Measurements from ENCODE around the gene NUP214.

NUP214 gene

GRCh38 chr9:131082774-131083512 lies 42.4 kb upstream of the NUP214 start:
- no peaks in the 10 kb centered on the region for H3K9me3 Mint-ChIP-seq
- peaks cover 11% of the 10 kb centered on the region for H3K4me1 Mint-ChIP-seq
- H3K36me3 Mint-ChIP-seq (ENCODE audit: low read depth) = no peaks in the 10 kb centered on the region
- no peak overlapping the region for H3K4me3 Mint-ChIP-seq
- no peak for DNase-seq
- no peak overlapping the region for H3K27ac Mint-ChIP-seq
- no peak for TF ChIP-seq CTCF (IDR thresholded peaks at IDR 0.05)
- H3K27me3 Mint-ChIP-seq (ENCODE audit: low read depth, poor library complexity) = peaks cover 8% of the 10 kb centered on the region

GRCh38 chr9:131084661-131085369 lies 40.6 kb upstream of the NUP214 start:
- peak overlapping the region; percentile 97 for H3K27ac Mint-ChIP-seq
- no peaks in the 10 kb centered on the region for H3K9me3 Mint-ChIP-seq
- DNase-seq = no peak
- peaks cover 8% of the 10 kb centered on the region for H3K27me3 Mint-ChIP-seq (ENCODE audit: low read depth, poor library complexity)
- no peak overlapping the region for H3K4me3 Mint-ChIP-seq
- H3K36me3 Mint-ChIP-seq (ENCODE audit: low read depth) = no peaks in the 10 kb centered on the region
- peaks cover 11% of the 10 kb centered on the region for H3K4me1 Mint-ChIP-seq
- TF ChIP-seq CTCF (IDR thresholded peaks at IDR 0.05) = no peak

- Mint-ChIP-seq H3K9me3 (no peaks in the 10 kb centered on the region), H3K36me3 (ENCODE audit: low read depth) (no peaks in the 10 kb centered on the region), H3K4me1 (peaks cover 11% of the 10 kb centered on the region), H3K27me3 (ENCODE audit: low read depth, poor library complexity) (peaks cover 8% of the 10 kb centered on the region), H3K4me3 (no peak overlapping the region), H3K27ac (no peak overlapping the region)
- no peak for DNase-seq
- TF ChIP-seq CTCF (IDR thresholded peaks at IDR 0.05) = no peak
Measured at GRCh38 chr9:131085370-131086122, 39.8 kb upstream of the NUP214 start.

- Mint-ChIP-seq H3K36me3 (ENCODE audit: low read depth) (no peaks in the 10 kb centered on the region), H3K9me3 (no peaks in the 10 kb centered on the region), H3K27me3 (ENCODE audit: low read depth, poor library complexity) (peaks cover 3% of the 10 kb centered on the region), H3K4me3 (no peak overlapping the region), H3K27ac (no peak overlapping the region), H3K4me1 (peaks cover 12% of the 10 kb centered on the region)
- TF ChIP-seq CTCF (IDR thresholded peaks at IDR 0.05) = no peak
- DNase-seq = no peak
Measured at GRCh38 chr9:131087354-131087893, 38.0 kb upstream of the NUP214 start.

GRCh38 chr9:131090025-131090787 lies 35.2 kb upstream of the NUP214 start:
- no peak for DNase-seq
- H3K9me3 Mint-ChIP-seq = no peaks in the 10 kb centered on the region
- H3K4me1 Mint-ChIP-seq = peaks cover 8% of the 10 kb centered on the region
- no peak overlapping the region for H3K27ac Mint-ChIP-seq
- H3K27me3 Mint-ChIP-seq (ENCODE audit: low read depth, poor library complexity) = peaks cover 13% of the 10 kb centered on the region
- no peak for TF ChIP-seq CTCF (IDR thresholded peaks at IDR 0.05)
- H3K4me3 Mint-ChIP-seq = no peak overlapping the region
- H3K36me3 Mint-ChIP-seq (ENCODE audit: low read depth) = no peaks in the 10 kb centered on the region

Measured in nephron progenitor cell (in vitro differentiated cells).